Fibroblast of villous mesenchyme (primary cell): ENCODE results near the gene HNRNPUL1. TPM values are rescaled to one million over a fixed set of nuclear protein-coding genes. Genes with fewer than 3 reads are reported as not detected.
A peak's percentile ranks its signal among the peaks of the same experiment; 100 is the strongest.

Source experiments
- DNase-seq: peaks from one replicate; pipeline ENCODE4 v3.0.0-alpha.2; 2010; ENCODE audit warnings: low read depth
- H3K4me3 ChIP-seq: 2 replicates; pipeline ENCODE4 v1.5.1; 2011; ENCODE audit warnings: low read depth, mild to moderate bottlenecking, low read length
- total RNA-seq: library from RNA; depleted of rRNA; stranded (reverse); fragments of >200 nt; gene quantifications from 2 replicates; pipeline ENCODE4 v1.2.3, GENCODE V29; 2012
- TF ChIP-seq, protein P1 (sequence below): IDR thresholded peaks from 2 replicates; pipeline ENCODE4 v1.5.1; 2012; ENCODE audit warnings: low read depth, mild to moderate bottlenecking, low read length; ENCODE audit not compliant: insufficient read depth

The HNRNPUL1 gene
- total RNA-seq, 1 donor: 123 TPM

DNA sequence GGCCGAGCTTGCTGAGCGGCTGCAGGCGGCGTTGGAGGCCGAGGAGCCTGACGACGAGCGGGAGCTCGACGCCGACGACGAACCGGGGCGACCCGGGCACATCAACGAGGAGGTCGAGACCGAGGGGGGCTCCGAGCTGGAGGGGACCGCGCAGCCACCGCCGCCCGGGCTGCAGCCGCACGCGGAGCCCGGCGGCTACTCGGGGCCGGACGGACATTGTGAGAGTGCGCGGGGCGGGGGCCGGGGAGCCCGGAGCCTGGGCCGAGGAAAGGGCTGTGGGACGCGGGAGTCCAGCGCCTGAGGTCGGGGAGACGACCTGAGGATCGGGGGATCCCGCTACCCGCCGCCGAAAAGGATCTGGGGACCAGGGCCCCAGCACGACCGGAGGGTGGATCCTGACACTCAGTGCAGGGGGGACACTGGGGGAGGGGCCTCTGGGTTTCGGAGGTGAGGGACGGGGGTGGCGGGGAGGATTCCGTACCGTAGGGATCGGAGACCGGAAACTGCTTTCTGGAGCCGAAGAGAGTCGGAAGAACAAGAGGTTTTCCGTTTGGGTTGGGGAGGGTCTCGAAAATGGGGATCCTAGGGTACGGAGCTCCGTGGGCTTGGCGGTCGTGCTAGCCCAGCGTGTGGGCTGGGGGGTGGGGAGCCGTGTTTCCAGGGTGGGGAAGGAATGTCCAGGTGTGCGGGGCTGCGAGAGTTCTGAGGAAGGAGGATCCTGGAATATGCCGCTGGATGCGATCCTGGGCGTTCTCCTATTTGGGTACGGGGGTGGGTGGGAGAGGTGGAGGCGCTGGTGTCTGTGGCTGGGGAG lies 616 bp downstream of the HNRNPUL1 start:
- TF ChIP-seq, protein P1, sequence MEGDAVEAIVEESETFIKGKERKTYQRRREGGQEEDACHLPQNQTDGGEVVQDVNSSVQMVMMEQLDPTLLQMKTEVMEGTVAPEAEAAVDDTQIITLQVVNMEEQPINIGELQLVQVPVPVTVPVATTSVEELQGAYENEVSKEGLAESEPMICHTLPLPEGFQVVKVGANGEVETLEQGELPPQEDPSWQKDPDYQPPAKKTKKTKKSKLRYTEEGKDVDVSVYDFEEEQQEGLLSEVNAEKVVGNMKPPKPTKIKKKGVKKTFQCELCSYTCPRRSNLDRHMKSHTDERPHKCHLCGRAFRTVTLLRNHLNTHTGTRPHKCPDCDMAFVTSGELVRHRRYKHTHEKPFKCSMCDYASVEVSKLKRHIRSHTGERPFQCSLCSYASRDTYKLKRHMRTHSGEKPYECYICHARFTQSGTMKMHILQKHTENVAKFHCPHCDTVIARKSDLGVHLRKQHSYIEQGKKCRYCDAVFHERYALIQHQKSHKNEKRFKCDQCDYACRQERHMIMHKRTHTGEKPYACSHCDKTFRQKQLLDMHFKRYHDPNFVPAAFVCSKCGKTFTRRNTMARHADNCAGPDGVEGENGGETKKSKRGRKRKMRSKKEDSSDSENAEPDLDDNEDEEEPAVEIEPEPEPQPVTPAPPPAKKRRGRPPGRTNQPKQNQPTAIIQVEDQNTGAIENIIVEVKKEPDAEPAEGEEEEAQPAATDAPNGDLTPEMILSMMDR: no peak
- peak; percentile 56 for DNase-seq

DNA sequence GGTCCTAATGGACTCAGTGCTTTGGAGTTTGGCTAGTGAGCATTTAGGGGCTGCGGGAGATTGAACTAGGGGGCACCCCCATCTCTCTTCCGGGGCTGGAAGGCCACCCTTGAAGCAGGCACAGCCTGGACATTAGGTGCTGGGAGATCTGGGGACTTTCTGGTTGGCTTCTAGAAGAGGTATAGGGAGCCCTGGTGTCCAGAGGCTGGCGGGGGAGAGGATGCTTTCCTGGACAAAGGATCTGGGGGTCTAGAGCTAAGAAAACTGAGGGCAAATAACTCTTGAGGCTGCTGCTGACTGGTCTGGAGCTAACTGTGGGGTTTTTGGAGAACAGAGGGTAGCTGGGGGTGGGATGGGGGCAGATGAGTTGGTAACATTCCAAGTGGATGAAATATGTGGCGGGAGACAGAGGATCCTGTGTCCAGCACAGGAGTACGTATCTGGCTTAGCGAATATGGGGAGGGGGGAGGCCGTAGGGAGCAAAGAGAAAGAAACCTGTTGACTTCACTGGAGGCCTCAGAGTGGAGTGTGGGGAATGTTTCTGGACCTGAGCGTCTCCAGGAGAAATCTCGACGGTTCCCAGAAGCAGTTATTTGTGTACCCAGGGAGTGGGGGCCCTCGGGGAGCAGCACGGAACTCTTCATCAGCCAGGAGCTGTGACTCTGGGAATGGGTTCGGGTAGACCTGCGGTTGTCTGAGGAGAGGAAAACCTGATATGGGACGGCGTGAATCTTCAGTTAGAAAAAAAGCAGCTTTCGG lies 1.4 kb downstream of the HNRNPUL1 start:
- TF ChIP-seq, protein P1: no peak
- peak overlapping the region; percentile 89 for H3K4me3 ChIP-seq
- peak; percentile 44 for DNase-seq

More for the DNA sequence above, 616 bp downstream of the HNRNPUL1 start:
- H3K4me3 ChIP-seq: peak overlapping the region; percentile 89

DNA sequence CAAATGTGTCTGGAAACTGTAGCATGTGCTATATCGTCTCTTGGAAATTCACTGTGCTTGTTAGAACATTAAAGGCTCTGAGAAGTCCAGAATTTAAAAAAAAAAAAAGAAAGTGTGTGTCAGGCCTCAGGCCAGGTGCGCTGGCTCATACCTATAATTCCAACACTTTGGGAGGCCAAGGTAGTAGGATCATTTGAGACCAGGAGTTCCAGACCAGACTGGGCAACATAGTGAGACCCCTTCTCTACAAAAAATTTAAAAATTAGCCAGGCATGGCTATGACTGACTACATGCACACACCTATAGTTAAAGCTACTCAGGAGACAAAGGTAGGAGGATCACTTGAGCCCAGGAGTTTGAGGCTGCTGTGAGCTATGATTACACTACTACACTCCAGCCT lies 4.9 kb downstream of the HNRNPUL1 start:
- no peak for DNase-seq

GRCh38 chr19:41269571-41269970 lies 5.4 kb downstream of the HNRNPUL1 start:
- H3K4me3 ChIP-seq: no peak overlapping the region
- DNase-seq: no peak
- TF ChIP-seq, protein P1: no peak

More for the DNA sequence above, 4.9 kb downstream of the HNRNPUL1 start:
- H3K4me3 ChIP-seq: no peak overlapping the region
- TF ChIP-seq, protein P1: no peak

GRCh38 chr19:41273076-41273475 lies 8.9 kb downstream of the HNRNPUL1 start:
- no peak for DNase-seq
- no peak overlapping the region for H3K4me3 ChIP-seq
- TF ChIP-seq, protein P1: no peak

DNA sequence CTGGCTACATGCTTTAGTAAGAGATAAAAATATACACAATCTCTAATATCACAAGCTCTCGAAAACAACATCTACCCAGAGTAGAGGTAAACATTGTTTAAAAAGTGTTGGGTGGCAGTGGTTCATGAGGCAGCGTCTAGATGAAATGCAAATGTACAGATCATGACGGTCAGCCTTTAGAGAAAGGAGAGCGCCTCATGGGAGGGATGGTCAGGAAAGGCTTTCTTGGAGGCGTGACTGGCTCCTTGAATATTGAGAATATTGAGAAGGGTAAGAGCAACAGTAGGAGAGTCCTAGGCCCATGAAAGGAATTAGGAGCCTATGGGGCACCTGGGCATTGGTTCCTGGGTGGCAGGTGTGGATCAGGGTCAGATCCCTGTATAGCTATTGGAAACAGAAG lies 10.6 kb downstream of the HNRNPUL1 start:
- TF ChIP-seq, protein P1: no peak
- H3K4me3 ChIP-seq: no peak overlapping the region
- DNase-seq: no peak
